ENCODE results near the gene UGCG. TPM values are rescaled to one million over a fixed set of nuclear protein-coding genes. Genes with fewer than 3 reads are reported as not detected.
"Not testable (repeated sequence)": the region's sequence is repeated elsewhere in the genome, so short reads cannot be mapped to it uniquely, and the experiment has no call there.

Gene UGCG
- total RNA-seq, 1 experiment from 2014 or later, result 23.1 TPM

DNA sequence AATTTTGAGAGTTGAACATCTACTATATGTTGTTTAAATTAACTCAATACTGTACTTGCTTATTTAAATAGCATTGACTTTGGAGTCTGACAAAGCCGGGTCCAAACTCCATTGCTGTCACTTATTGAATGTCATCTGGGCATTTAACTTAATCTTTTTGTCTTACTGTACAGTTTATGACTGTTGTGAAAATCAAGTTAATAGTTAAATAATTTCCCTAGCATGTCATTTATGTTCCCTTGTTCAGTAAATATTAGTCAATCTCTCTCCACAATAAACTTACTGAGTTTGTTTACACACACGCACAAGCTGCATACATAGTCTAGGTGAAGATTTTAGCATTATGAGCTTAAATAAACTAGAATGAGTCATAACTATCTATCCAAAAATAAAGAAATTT, 6.3 kb upstream of the UGCG start:
- BruUV-seq (replicated peaks), result no TSS peak
- H3K27me3 ChIP-seq (replicated peaks; ENCODE audit: insufficient read depth, low read depth, low read length, poor library complexity), result no peaks in the 10 kb centered on the region
- H3K4me1 ChIP-seq (ENCODE audit: insufficient read depth, low read length, poor library complexity, severe bottlenecking), result no peaks in the 10 kb centered on the region
- H3K4me3 ChIP-seq (ENCODE audit: low read depth, low read length, poor library complexity, severe bottlenecking), result no peak overlapping the region
- H3K9me3 ChIP-seq (ENCODE audit: low read depth, low read length, poor library complexity, severe bottlenecking), result no peaks in the 10 kb centered on the region
- CTCF ChIA-PET, result interaction anchor here (0.6 kb wide), 1 partner anchor 70 kb away, joined by 6 read pairs; no protein-coding TSS in a partner anchor
- intact Hi-C loops (cut with micrococcal nuclease; ENCODE audit: unreplicated experiment), result loop anchor here (10.0 kb wide), 1 partner anchor 126 kb away; no protein-coding TSS in a partner anchor
- no peak for DNase-seq (ENCODE audit: low spot score)
- H3K36me3 ChIP-seq (ENCODE audit: insufficient read depth, low read length, poor library complexity, severe bottlenecking), result no peaks in the 10 kb centered on the region
- POLR2A ChIA-PET (ENCODE audit: low non-redundant PET), result no interaction called here
- H3K27ac ChIP-seq (ENCODE audit: low read depth, low read length, poor library complexity, severe bottlenecking), result no peak overlapping the region
- TF ChIP-seq, protein P1, sequence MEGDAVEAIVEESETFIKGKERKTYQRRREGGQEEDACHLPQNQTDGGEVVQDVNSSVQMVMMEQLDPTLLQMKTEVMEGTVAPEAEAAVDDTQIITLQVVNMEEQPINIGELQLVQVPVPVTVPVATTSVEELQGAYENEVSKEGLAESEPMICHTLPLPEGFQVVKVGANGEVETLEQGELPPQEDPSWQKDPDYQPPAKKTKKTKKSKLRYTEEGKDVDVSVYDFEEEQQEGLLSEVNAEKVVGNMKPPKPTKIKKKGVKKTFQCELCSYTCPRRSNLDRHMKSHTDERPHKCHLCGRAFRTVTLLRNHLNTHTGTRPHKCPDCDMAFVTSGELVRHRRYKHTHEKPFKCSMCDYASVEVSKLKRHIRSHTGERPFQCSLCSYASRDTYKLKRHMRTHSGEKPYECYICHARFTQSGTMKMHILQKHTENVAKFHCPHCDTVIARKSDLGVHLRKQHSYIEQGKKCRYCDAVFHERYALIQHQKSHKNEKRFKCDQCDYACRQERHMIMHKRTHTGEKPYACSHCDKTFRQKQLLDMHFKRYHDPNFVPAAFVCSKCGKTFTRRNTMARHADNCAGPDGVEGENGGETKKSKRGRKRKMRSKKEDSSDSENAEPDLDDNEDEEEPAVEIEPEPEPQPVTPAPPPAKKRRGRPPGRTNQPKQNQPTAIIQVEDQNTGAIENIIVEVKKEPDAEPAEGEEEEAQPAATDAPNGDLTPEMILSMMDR (conservative IDR thresholded peaks at IDR 0.05; ENCODE audit: low read depth, low read length), result no peak
- TF ChIP-seq EZH2 (IDR thresholded peaks at IDR 0.05; ENCODE audit: borderline replicate concordance, low read depth, low read length, poor library complexity, severe bottlenecking), result no peak

DNA sequence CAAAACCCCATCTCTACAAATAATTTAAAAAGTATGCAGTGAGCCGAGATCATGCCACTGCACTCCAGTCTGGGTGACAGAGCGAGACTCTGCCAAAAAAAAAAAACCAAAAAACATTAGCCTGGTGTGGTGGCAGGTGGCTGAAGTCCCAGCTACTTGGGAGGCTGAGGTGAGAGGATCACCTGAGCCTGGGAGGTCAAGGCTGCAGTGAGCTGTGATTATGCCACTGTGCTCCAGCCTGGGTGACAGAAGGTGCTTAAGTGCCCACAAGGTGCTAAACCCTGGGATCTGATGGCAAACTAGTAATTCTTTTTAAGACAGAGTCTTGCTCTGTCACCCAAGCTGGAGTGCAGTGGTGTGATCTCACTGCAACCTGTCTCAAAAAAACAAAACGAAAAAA, 5.7 kb upstream of the UGCG start:
- H3K9me3 ChIP-seq (ENCODE audit: low read depth, low read length, poor library complexity, severe bottlenecking); BruUV-seq (replicated peaks); H3K27ac ChIP-seq (ENCODE audit: low read depth, low read length, poor library complexity, severe bottlenecking); H3K27me3 ChIP-seq (replicated peaks; ENCODE audit: insufficient read depth, low read depth, low read length, poor library complexity); H3K4me3 ChIP-seq (ENCODE audit: low read depth, low read length, poor library complexity, severe bottlenecking); H3K4me1 ChIP-seq (ENCODE audit: insufficient read depth, low read length, poor library complexity, severe bottlenecking); POLR2A ChIA-PET (ENCODE audit: low non-redundant PET); DNase-seq (ENCODE audit: low spot score); H3K36me3 ChIP-seq (ENCODE audit: insufficient read depth, low read length, poor library complexity, severe bottlenecking): not testable (repeated sequence)
- intact Hi-C loops (cut with micrococcal nuclease; ENCODE audit: unreplicated experiment), result loop anchor here (10.0 kb wide), 1 partner anchor 126 kb away; no protein-coding TSS in a partner anchor
- CTCF ChIA-PET, result interaction anchor here (0.6 kb wide), 1 partner anchor 69 kb away, joined by 6 read pairs; no protein-coding TSS in a partner anchor

DNA sequence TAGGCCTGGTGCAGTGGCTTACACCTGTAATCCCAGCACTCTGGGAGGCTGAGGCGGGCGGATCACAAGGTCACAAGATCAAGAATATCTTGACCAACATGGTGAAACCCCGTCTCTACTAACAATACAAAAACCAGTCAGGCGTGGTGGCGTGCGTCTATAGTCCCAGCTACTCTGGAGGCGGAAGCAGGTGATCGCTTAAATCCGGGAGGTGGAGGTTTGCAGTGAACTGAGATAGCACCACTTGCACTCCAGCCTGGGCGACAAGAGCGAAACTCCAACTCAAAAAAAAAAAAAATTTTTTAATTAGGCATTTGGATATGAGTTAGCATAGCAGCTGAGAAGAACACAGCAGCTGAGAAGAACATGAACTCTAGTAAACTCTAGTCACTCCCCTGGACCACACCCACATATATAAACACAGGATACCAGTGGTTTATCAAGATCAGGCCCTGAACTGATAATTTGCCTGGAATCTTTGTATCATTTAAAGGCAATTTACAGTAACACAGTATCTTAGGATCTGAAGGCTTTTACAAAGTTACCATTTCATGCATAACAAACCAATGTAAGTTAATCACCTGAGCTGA, 4.6 kb upstream of the UGCG start:
- Histone ChIP-seq H3K27ac (ENCODE audit: low read depth, low read length, poor library complexity, severe bottlenecking) (no peak overlapping the region), H3K4me3 (ENCODE audit: low read depth, low read length, poor library complexity, severe bottlenecking) (no peak overlapping the region), H3K36me3 (ENCODE audit: insufficient read depth, low read length, poor library complexity, severe bottlenecking) (no peaks in the 10 kb centered on the region), H3K4me1 (ENCODE audit: insufficient read depth, low read length, poor library complexity, severe bottlenecking) (no peaks in the 10 kb centered on the region), H3K9me3 (ENCODE audit: low read depth, low read length, poor library complexity, severe bottlenecking) (no peaks in the 10 kb centered on the region), H3K27me3 (replicated peaks; ENCODE audit: insufficient read depth, low read depth, low read length, poor library complexity) (no peaks in the 10 kb centered on the region)
- ChIA-PET POLR2A (ENCODE audit: low non-redundant PET) (no interaction called here), CTCF (no interaction called here)
- no TSS peak for BruUV-seq (replicated peaks)
- peak; percentile 14 for DNase-seq (ENCODE audit: low spot score)
- intact Hi-C loops (cut with micrococcal nuclease; ENCODE audit: unreplicated experiment), result loop anchor here (10.0 kb wide), 1 partner anchor 127 kb away; no protein-coding TSS in a partner anchor
- TF ChIP-seq, protein P1 (conservative IDR thresholded peaks at IDR 0.05; ENCODE audit: low read depth, low read length), result no peak
- no peak for TF ChIP-seq EZH2 (IDR thresholded peaks at IDR 0.05; ENCODE audit: borderline replicate concordance, low read depth, low read length, poor library complexity, severe bottlenecking)

Measured in A673 (cell line).